H9 (cell line): ENCODE results near the gene AZGP1. TPM values are rescaled to one million over a fixed set of nuclear protein-coding genes. Genes with fewer than 3 reads are reported as not detected.

Experiments used
- DNase-seq: peaks from one replicate; pipeline ENCODE4 v3.0.0-alpha.2; 2017
- H2AFZ ChIP-seq: one replicate; pipeline ENCODE4 v1.6.1; 2013; ENCODE audit warnings: mild to moderate bottlenecking, low read length, control low read depth, moderate library complexity
- H2AK5ac ChIP-seq: 2 replicates; pipeline ENCODE4 v1.6.1; 2013; ENCODE audit warnings: low read length, control low read depth, mixed read lengths; ENCODE audit not compliant: insufficient read length
- H2BK120ac ChIP-seq: one replicate; pipeline ENCODE4 v1.6.1; 2013; ENCODE audit warnings: low read depth, mild to moderate bottlenecking, low read length, control low read depth, inconsistent platforms; ENCODE audit not compliant: poor library complexity, severe bottlenecking
- H2BK12ac ChIP-seq: 2 replicates; pipeline ENCODE4 v1.6.1; 2013; ENCODE audit warnings: low read length, control low read depth, mixed read lengths, low read depth; ENCODE audit not compliant: insufficient read length
- H2BK15ac ChIP-seq: 2 replicates; pipeline ENCODE4 v1.6.1; 2013; ENCODE audit warnings: low read depth, low read length, control low read depth
- H2BK20ac ChIP-seq: one replicate; pipeline ENCODE4 v1.6.1; 2013; ENCODE audit warnings: low read depth, mild to moderate bottlenecking, low read length, control low read depth, inconsistent platforms; ENCODE audit not compliant: poor library complexity, severe bottlenecking
- H2BK5ac ChIP-seq: 2 replicates; pipeline ENCODE4 v1.6.1; 2013; ENCODE audit warnings: low read length, control low read depth, mixed read lengths; ENCODE audit not compliant: insufficient read length
- H3K14ac ChIP-seq: 2 replicates; pipeline ENCODE4 v1.6.1; 2013; ENCODE audit warnings: low read length, control low read depth; ENCODE audit not compliant: insufficient read depth
- H3K18ac ChIP-seq: 2 replicates; pipeline ENCODE4 v1.6.1; 2013; ENCODE audit warnings: low read depth, mild to moderate bottlenecking, mixed read lengths, low read length, control low read depth; ENCODE audit not compliant: insufficient read length
- H3K23ac ChIP-seq: 2 replicates; pipeline ENCODE4 v1.6.1; 2013; ENCODE audit warnings: low read length, control low read depth, mixed read lengths, low read depth; ENCODE audit not compliant: insufficient read length
- H3K23me2 ChIP-seq: 2 replicates; pipeline ENCODE4 v1.6.1; 2013; ENCODE audit warnings: low read depth, mild to moderate bottlenecking, mixed read lengths, low read length, control low read depth; ENCODE audit not compliant: insufficient read length, poor library complexity, severe bottlenecking
- H3K27ac ChIP-seq: 2 replicates; pipeline ENCODE4 v1.5.1; 2013; ENCODE audit warnings: low read length, control low read depth, mixed read lengths, low read depth; ENCODE audit not compliant: insufficient read length
- H3K27me3 ChIP-seq: 2 replicates; pipeline ENCODE4 v1.6.1; 2013; ENCODE audit warnings: low read length, control low read depth, inconsistent platforms; ENCODE audit not compliant: insufficient read depth
- H3K4ac ChIP-seq: 2 replicates; pipeline ENCODE4 v1.6.1; 2013; ENCODE audit warnings: low read depth, mild to moderate bottlenecking, control low read depth, inconsistent platforms, low read length, moderate library complexity
- H3K4me1 ChIP-seq: 2 replicates; pipeline ENCODE4 v1.6.1; 2013; ENCODE audit warnings: low read length, control low read depth, inconsistent platforms; ENCODE audit not compliant: insufficient read depth
- H3K4me2 ChIP-seq: 2 replicates; pipeline ENCODE4 v1.6.1; 2013; ENCODE audit warnings: low read length, control low read depth, mixed read lengths; ENCODE audit not compliant: insufficient read length, insufficient read depth
- H3K56ac ChIP-seq: 2 replicates; pipeline ENCODE4 v1.6.1; 2013; ENCODE audit warnings: low read depth, mild to moderate bottlenecking, mixed read lengths, low read length, control low read depth; ENCODE audit not compliant: insufficient read length
- H3K79me1 ChIP-seq: 2 replicates; pipeline ENCODE4 v1.6.1; 2013; ENCODE audit warnings: low read depth, mild to moderate bottlenecking, moderate library complexity, low read length, control low read depth, inconsistent platforms; ENCODE audit not compliant: insufficient read depth, poor library complexity, severe bottlenecking
- H3K79me2 ChIP-seq: 2 replicates; pipeline ENCODE4 v1.6.1; 2013; ENCODE audit warnings: low read length, control low read depth, inconsistent platforms; ENCODE audit not compliant: insufficient read depth
- H3K9ac ChIP-seq: 2 replicates; pipeline ENCODE4 v1.6.1; 2013; ENCODE audit warnings: low read length, control low read depth, mixed read lengths; ENCODE audit not compliant: insufficient read length; ENCODE audit errors: extremely low read depth
- H3K9me3 ChIP-seq: one replicate; pipeline ENCODE4 v1.6.1; 2013; ENCODE audit warnings: low read depth, low read length, inconsistent platforms; ENCODE audit not compliant: control insufficient read depth
- H3T11ph ChIP-seq: one replicate; pipeline ENCODE4 v1.6.1; 2013; ENCODE audit warnings: mild to moderate bottlenecking, low read length, control low read depth, inconsistent platforms
- H4K20me1 ChIP-seq: one replicate; pipeline ENCODE4 v1.6.1; 2013; ENCODE audit not compliant: control insufficient read depth, insufficient read length, insufficient read depth
- H4K5ac ChIP-seq: 2 replicates; pipeline ENCODE4 v1.6.1; 2013; ENCODE audit warnings: low read depth, mild to moderate bottlenecking, mixed read lengths, low read length, control low read depth; ENCODE audit not compliant: insufficient read length
- H4K8ac ChIP-seq: replicated peaks from 2 replicates; pipeline ENCODE4 v1.6.1; 2013; ENCODE audit warnings: low read length, control low read depth, mixed read lengths, low read depth; ENCODE audit not compliant: insufficient read length
- H4K91ac ChIP-seq: 2 replicates; pipeline ENCODE4 v1.6.1; 2013; ENCODE audit warnings: low read depth, mild to moderate bottlenecking, moderate library complexity, mixed read lengths, low read length, control low read depth; ENCODE audit not compliant: insufficient read length
- H3K27ac Mint-ChIP-seq, 3 experiments: 2 replicates in 2 of 3; 3 replicates in 1 of 3; pipeline ENCODE4 v1.8.0; 2020 to 2021; ENCODE audit warnings: mixed read lengths in 3 of 3, mild to moderate bottlenecking in 1 of 3, moderate library complexity in 1 of 3
- H3K27me3 Mint-ChIP-seq: 2 replicates; pipeline ENCODE4 v1.8.0; 2021; ENCODE audit warnings: low read depth, mild to moderate bottlenecking, moderate library complexity, mixed read lengths
- H3K36me3 Mint-ChIP-seq, 3 experiments: 2 replicates in 2 of 3; 3 replicates in 1 of 3; pipeline ENCODE4 v1.8.0; 2020 to 2021; ENCODE audit warnings: low read depth in 3 of 3, mixed read lengths in 3 of 3; ENCODE audit not compliant: insufficient read depth in 1 of 3
- H3K4me1 Mint-ChIP-seq, 2 experiments: 2 replicates each; pipeline ENCODE4 v1.8.0; 2020; ENCODE audit warnings: mixed read lengths in 2 of 2
- H3K4me3 Mint-ChIP-seq, 2 experiments: 2 replicates in 1 of 2; 3 replicates in 1 of 2; pipeline ENCODE4 v1.8.0; 2020 to 2021; ENCODE audit warnings: mild to moderate bottlenecking in 2 of 2, mixed read lengths in 2 of 2, moderate library complexity in 1 of 2
- H3K9me3 Mint-ChIP-seq, 2 experiments: 2 replicates in 1 of 2; 3 replicates in 1 of 2; pipeline ENCODE4 v1.8.0; 2020; ENCODE audit warnings: mild to moderate bottlenecking in 2 of 2, mixed read lengths in 2 of 2, moderate library complexity in 1 of 2
- WGBS: extraction: QIAGEN DNeasy Blood & Tissue Kit; methylation state at CpG from one replicate; pipeline ENCODE4 v1.1.7; 2013; ENCODE audit warnings: missing lambda C conversion rate, low lambda C conversion rate, mixed read lengths; ENCODE audit not compliant: insufficient read length; ENCODE audit errors: extremely low coverage; 5-methylcytosine and 5-hydroxymethylcytosine counted together
- total RNA-seq: library from RNA; stranded (reverse); gene quantifications from 2 replicates; pipeline ENCODE4 v1.2.1, GENCODE V29; 2021
- TF ChIP-seq, protein P1 (sequence below): fragments of 200-600 bp; sonication (generic); conservative IDR thresholded peaks from 3 replicates; pipeline ENCODE4 v1.8.0; 2021; ENCODE audit warnings: antibody characterized with exemption, mild to moderate bottlenecking

AZGP1 gene
- total RNA-seq, 1 experiment from 2014 or later, result not detected

DNA sequence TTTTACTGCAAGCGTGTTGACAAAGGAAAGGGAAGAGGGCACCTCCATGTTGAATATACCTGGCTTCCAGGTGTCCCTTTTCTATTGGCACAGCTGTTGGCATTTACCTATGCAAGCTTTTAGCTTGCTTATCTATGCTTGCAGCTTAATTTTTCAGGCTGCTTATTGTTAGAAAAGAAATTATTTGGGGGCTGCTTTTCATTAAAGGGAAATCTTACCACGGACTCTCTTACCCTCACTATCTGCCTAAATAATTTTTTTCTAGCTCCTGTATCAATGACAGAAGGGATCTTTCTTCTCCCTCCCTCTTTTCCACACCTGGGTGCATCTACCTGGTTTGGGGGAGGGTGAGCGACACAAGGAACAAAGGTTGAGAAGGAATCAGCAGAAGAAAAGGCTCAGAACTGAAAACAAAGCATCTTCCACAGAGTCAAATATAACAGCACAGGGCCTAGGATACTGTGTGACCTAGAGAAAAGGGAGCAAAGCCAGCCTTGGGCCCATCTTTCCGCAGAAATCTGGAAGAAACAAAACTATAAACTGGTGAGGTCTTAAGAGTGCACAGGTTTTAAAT, 31.2 kb downstream of the AZGP1 start:
- peak overlapping the region; percentile 93 for H4K91ac ChIP-seq
- peak overlapping the region; percentile 97 for H2BK120ac ChIP-seq
- H3K79me2 ChIP-seq, result no peaks in the 10 kb centered on the region
- H4K5ac ChIP-seq, result peak overlapping the region; percentile 95
- peak overlapping the region; percentile 99 to 100 (median 99) for H3K27ac Mint-ChIP-seq
- H4K20me1 ChIP-seq, result no peaks in the 10 kb centered on the region
- no peak overlapping the region for H4K8ac ChIP-seq
- H3K4ac ChIP-seq, result peak overlapping the region; percentile 97; the same call in 1 of the 2 replicates
- peak overlapping the region; percentile 92; the same call in 1 of the 2 replicates for H3K14ac ChIP-seq
- no peaks in the 10 kb centered on the region for H3K79me1 ChIP-seq
- no peak overlapping the region for H2BK15ac ChIP-seq
- no peaks in the 10 kb centered on the region for H3K27me3 ChIP-seq
- peak overlapping the region; percentile 79 for H2BK12ac ChIP-seq
- H3K4me3 Mint-ChIP-seq, result peak overlapping the region; percentile 14 to 47; a peak in 3 of 5 replicates
- no peaks in the 10 kb centered on the region; the same call in 1 of the 2 replicates for H3K27me3 Mint-ChIP-seq
- peak overlapping the region; percentile 76 for H3K9ac ChIP-seq
- H3K23ac ChIP-seq, result no peak overlapping the region
- H2AK5ac ChIP-seq, result peak overlapping the region; percentile 95
- H3K56ac ChIP-seq, result peak overlapping the region; percentile 98
- no peaks in the 10 kb centered on the region for H3K9me3 ChIP-seq
- peak; percentile 49 for DNase-seq
- H3K36me3 Mint-ChIP-seq, result peaks cover 13 to 50% (median 31%) of the 10 kb centered on the region in 3 experiments
- WGBS, result no CpG with 5 or more reads among the region's 4 CpGs
- peak overlapping the region; percentile 97 for H3K18ac ChIP-seq
- peak overlapping the region; percentile 100 for H3K27ac ChIP-seq
- H3T11ph ChIP-seq, result peak overlapping the region; percentile 100
- peaks cover 11% of the 10 kb centered on the region; the same call in 1 of the 2 replicates for H3K4me1 ChIP-seq
- peak overlapping the region; percentile 97 for H2BK5ac ChIP-seq
- H3K23me2 ChIP-seq, result no peaks in the 10 kb centered on the region
- H3K4me2 ChIP-seq, result peak overlapping the region; percentile 22
- peaks cover 26 to 41% of the 10 kb centered on the region in 2 experiments for H3K4me1 Mint-ChIP-seq
- TF ChIP-seq, protein P1, sequence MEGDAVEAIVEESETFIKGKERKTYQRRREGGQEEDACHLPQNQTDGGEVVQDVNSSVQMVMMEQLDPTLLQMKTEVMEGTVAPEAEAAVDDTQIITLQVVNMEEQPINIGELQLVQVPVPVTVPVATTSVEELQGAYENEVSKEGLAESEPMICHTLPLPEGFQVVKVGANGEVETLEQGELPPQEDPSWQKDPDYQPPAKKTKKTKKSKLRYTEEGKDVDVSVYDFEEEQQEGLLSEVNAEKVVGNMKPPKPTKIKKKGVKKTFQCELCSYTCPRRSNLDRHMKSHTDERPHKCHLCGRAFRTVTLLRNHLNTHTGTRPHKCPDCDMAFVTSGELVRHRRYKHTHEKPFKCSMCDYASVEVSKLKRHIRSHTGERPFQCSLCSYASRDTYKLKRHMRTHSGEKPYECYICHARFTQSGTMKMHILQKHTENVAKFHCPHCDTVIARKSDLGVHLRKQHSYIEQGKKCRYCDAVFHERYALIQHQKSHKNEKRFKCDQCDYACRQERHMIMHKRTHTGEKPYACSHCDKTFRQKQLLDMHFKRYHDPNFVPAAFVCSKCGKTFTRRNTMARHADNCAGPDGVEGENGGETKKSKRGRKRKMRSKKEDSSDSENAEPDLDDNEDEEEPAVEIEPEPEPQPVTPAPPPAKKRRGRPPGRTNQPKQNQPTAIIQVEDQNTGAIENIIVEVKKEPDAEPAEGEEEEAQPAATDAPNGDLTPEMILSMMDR, result no peak
- H2AFZ ChIP-seq, result no peak overlapping the region
- H3K9me3 Mint-ChIP-seq, result peaks cover 36 to 47% of the 10 kb centered on the region in 2 experiments
- peak overlapping the region; percentile 100 for H2BK20ac ChIP-seq
